H1 (cell line): Measurements from ENCODE around the gene RNF146. TPM values are rescaled to one million over a fixed set of nuclear protein-coding genes. Genes with fewer than 3 reads are reported as not detected.

Experiments
- CTCF ChIA-PET: fragments of 300-600 bp; sonication (Branson Sonifier 250); formaldehyde crosslinking; loops from one replicate; lab custom pipeline; 2021; ENCODE audit not compliant: partially characterized antibody; lab: Charles Lee
- POLR2A ChIA-PET: fragments of 300-600 bp; sonication (Branson Sonifier 250); formaldehyde crosslinking; loops from one replicate; lab custom pipeline; 2021; ENCODE audit warnings: inconsistent platforms; ENCODE audit not compliant: partially characterized antibody; lab: Charles Lee
- DNase-seq, 2 experiments: peaks; one replicate each; pipeline versions ENCODE4 v3.0.0 to v3.0.0-alpha.2; 2010 to 2022; ENCODE audit warnings: low spot score in 2 of 2, low read depth in 1 of 2, mixed read lengths in 1 of 2
- FAIRE-seq: peaks from 2 replicates; lab custom pipeline; 2011; peaks lifted over from hg19 to GRCh38; lab: Jason Lieb, UNC
- H2AFZ ChIP-seq: 2 replicates; pipeline ENCODE4 v1.8.1; 2012; ENCODE audit warnings: low read length, inconsistent platforms
- H2AK5ac ChIP-seq: 2 replicates; pipeline ENCODE4 v1.6.1; 2013; ENCODE audit warnings: low read depth, low read length
- H2BK120ac ChIP-seq: replicated peaks from 2 replicates; pipeline ENCODE3; 2013; ENCODE audit warnings: low read depth, low read length, inconsistent platforms
- H2BK12ac ChIP-seq: 2 replicates; pipeline ENCODE4 v1.6.1; 2013; ENCODE audit warnings: low read depth, low read length
- H2BK15ac ChIP-seq: 2 replicates; pipeline ENCODE4 v1.6.1; 2013; ENCODE audit warnings: low read length
- H2BK20ac ChIP-seq: 2 replicates; pipeline ENCODE4 v1.6.1; 2013; ENCODE audit warnings: low read length
- H2BK5ac ChIP-seq: 2 replicates; pipeline ENCODE4 v1.6.1; 2013; ENCODE audit warnings: low read depth, low read length
- H3K14ac ChIP-seq: 2 replicates; pipeline ENCODE4 v1.6.1; 2013; ENCODE audit warnings: inconsistent platforms; ENCODE audit not compliant: insufficient read length
- H3K18ac ChIP-seq: 2 replicates; pipeline ENCODE4 v1.6.1; 2013; ENCODE audit warnings: low read length; ENCODE audit errors: extremely low read depth
- H3K23ac ChIP-seq: 2 replicates; pipeline ENCODE4 v1.6.1; 2013; ENCODE audit warnings: inconsistent platforms; ENCODE audit not compliant: insufficient read length
- H3K23me2 ChIP-seq: 2 replicates; pipeline ENCODE4 v1.6.1; 2013; ENCODE audit warnings: low read depth, low read length
- H3K27ac ChIP-seq: 2 replicates; pipeline ENCODE4 v1.6.1; 2011; ENCODE audit warnings: low read depth, low read length, inconsistent platforms
- H3K27me3 ChIP-seq, 4 experiments: replicated peaks in 1 of 4; 1 replicate in 1 of 4; 2 replicates in 3 of 4; pipeline versions ENCODE4 v1.6.1 to v1.8.1; 2011 to 2013; ENCODE audit warnings: low read length in 3 of 4, mild to moderate bottlenecking in 3 of 4, inconsistent platforms in 2 of 4, mixed read lengths in 2 of 4, moderate library complexity in 1 of 4; ENCODE audit not compliant: control insufficient read depth in 3 of 4, insufficient read depth in 3 of 4; ENCODE audit errors: extremely low read depth in 1 of 4
- H3K36me3 ChIP-seq, 4 experiments: 2 replicates each; pipeline versions ENCODE4 v1.6.1 to v1.8.1; 2011 to 2013; ENCODE audit warnings: mild to moderate bottlenecking in 4 of 4, low read length in 3 of 4, moderate library complexity in 2 of 4, control low read depth in 1 of 4, inconsistent platforms in 1 of 4; ENCODE audit not compliant: insufficient read depth in 4 of 4, control insufficient read depth in 2 of 4
- H3K4ac ChIP-seq: replicated peaks from 2 replicates; pipeline ENCODE3; 2013; ENCODE audit warnings: low read length, low read depth, mixed read lengths, inconsistent platforms; ENCODE audit not compliant: insufficient read length
- H3K4me1 ChIP-seq, 4 experiments: replicated peaks in 1 of 4; 1 replicate in 1 of 4; 2 replicates in 3 of 4; pipeline versions ENCODE4 v1.6.1 to v1.8.1; 2011 to 2013; ENCODE audit warnings: low read length in 3 of 4, inconsistent platforms in 2 of 4, mixed read lengths in 1 of 4; ENCODE audit not compliant: insufficient read depth in 4 of 4, control insufficient read depth in 3 of 4
- H3K4me2 ChIP-seq, 2 experiments: 2 replicates each; pipeline versions ENCODE4 v1.6.1 to v1.8.1; 2011 to 2013; ENCODE audit warnings: low read depth in 2 of 2, low read length in 2 of 2, control low read depth in 1 of 2, inconsistent platforms in 1 of 2, mild to moderate bottlenecking in 1 of 2; ENCODE audit not compliant: insufficient read depth in 1 of 2
- H3K4me3 ChIP-seq, 4 experiments: fragments of 200-600, 300-600 bp in 1 of 4; sonication (generic), shearing (Covaris generic), sonication (Bioruptor Twin) in 1 of 4; 2 replicates each; pipeline versions ENCODE4 v1.5.1 to v1.8.1; 2011 to 2016; ENCODE audit warnings: low read length in 4 of 4, low read depth in 3 of 4, control low read depth in 2 of 4, inconsistent platforms in 2 of 4, mild to moderate bottlenecking in 2 of 4, mixed read lengths in 1 of 4, moderate library complexity in 1 of 4; ENCODE audit not compliant: insufficient read depth in 2 of 4; ENCODE audit errors: extremely low read depth in 1 of 4
- H3K56ac ChIP-seq: replicated peaks from 2 replicates; pipeline ENCODE3; 2013; ENCODE audit warnings: low read depth, mild to moderate bottlenecking, mixed read lengths, low read length, inconsistent platforms; ENCODE audit not compliant: insufficient read length
- H3K79me1 ChIP-seq: 2 replicates; pipeline ENCODE4 v1.6.1; 2013; ENCODE audit warnings: low read depth, low read length, control low read depth
- H3K79me2 ChIP-seq, 2 experiments: 2 replicates each; pipeline versions ENCODE4 v1.6.1 to v1.8.1; 2012 to 2013; ENCODE audit warnings: low read length in 2 of 2, mild to moderate bottlenecking in 2 of 2, inconsistent platforms in 1 of 2; ENCODE audit not compliant: insufficient read depth in 2 of 2, control insufficient read depth in 1 of 2
- H3K9ac ChIP-seq, 4 experiments: replicated peaks in 1 of 4; 1 replicate in 1 of 4; 2 replicates in 3 of 4; pipeline versions ENCODE4 v1.6.1 to v1.8.1; 2011 to 2013; ENCODE audit warnings: low read depth in 3 of 4, low read length in 3 of 4, control low read depth in 2 of 4, mild to moderate bottlenecking in 2 of 4, moderate library complexity in 2 of 4, inconsistent platforms in 1 of 4; ENCODE audit errors: extremely low read depth in 1 of 4
- H3K9me3 ChIP-seq, 2 experiments: 2 replicates each; pipeline versions ENCODE4 v1.6.1 to v1.8.1; 2012 to 2013; ENCODE audit warnings: mild to moderate bottlenecking in 2 of 2, moderate library complexity in 2 of 2, control low read depth in 1 of 2, inconsistent platforms in 1 of 2, low read depth in 1 of 2, low read length in 1 of 2, mixed read lengths in 1 of 2; ENCODE audit not compliant: insufficient read depth in 2 of 2
- H4K20me1 ChIP-seq, 2 experiments: replicated peaks in 1 of 2; 2 replicates each; pipeline versions ENCODE3 to v1.8.1; 2011 to 2013; ENCODE audit warnings: inconsistent platforms in 2 of 2, low read length in 2 of 2, mild to moderate bottlenecking in 1 of 2; ENCODE audit not compliant: insufficient read depth in 2 of 2, control insufficient read depth in 1 of 2
- H4K5ac ChIP-seq: 2 replicates; pipeline ENCODE4 v1.6.1; 2013; ENCODE audit warnings: low read length, low read depth, mixed read lengths, inconsistent platforms; ENCODE audit not compliant: insufficient read length
- H4K8ac ChIP-seq: 2 replicates; pipeline ENCODE4 v1.8.0; 2013; ENCODE audit warnings: mild to moderate bottlenecking, moderate library complexity, low read length, inconsistent platforms; ENCODE audit not compliant: insufficient read depth; ENCODE audit errors: extremely low read depth
- H4K91ac ChIP-seq: replicated peaks from 2 replicates; pipeline ENCODE3; 2013; ENCODE audit warnings: low read length, mixed read lengths, inconsistent platforms; ENCODE audit not compliant: insufficient read length
- CTCF ChIP-seq, 3 experiments: IDR thresholded peaks; 1 replicate in 2 of 3; 2 replicates in 1 of 3; pipeline versions ENCODE4 v1.5.1 to v1.6.1; 2011; ENCODE audit warnings: low read length in 3 of 3, mild to moderate bottlenecking in 3 of 3, inconsistent platforms in 2 of 3, low read depth in 1 of 3, moderate library complexity in 1 of 3; ENCODE audit not compliant: insufficient read depth in 1 of 3; ENCODE audit errors: control extremely low read depth in 1 of 3
- polyA plus RNA-seq, 7 experiments: library from polyadenylated mRNA; depleted of rRNA in 3 of 7; stranded (reverse) in 5 of 7; unstranded in 2 of 7; fragments of >200 nt in 5 of 7; fragments of 200-250 nt in 2 of 7; gene quantifications; 1 replicate in 5 of 7; 2 replicates in 1 of 7; 4 replicates in 1 of 7; pipeline versions ENCODE4 v1.2.1 to v1.2.3, GENCODE V29; 2011 to 2013; ENCODE audit warnings: missing spikeins in 2 of 7, mixed read lengths in 2 of 7
- total RNA-seq: library from RNA; stranded (reverse); fragmentation: NEBNext Ultra II Directional; extraction: Animal tissue kit (Norgen Biotek cat#: 25700); gene quantifications from 2 replicates; pipeline ENCODE4 v1.2.1, GENCODE V29; 2021

Gene RNF146
- total and polyA plus RNA-seq, 2 of the 8 experiments (the other 6 are each of a cell fraction or from before 2014, with no cell fraction given), result 16.1 to 30.8 TPM

DNA sequence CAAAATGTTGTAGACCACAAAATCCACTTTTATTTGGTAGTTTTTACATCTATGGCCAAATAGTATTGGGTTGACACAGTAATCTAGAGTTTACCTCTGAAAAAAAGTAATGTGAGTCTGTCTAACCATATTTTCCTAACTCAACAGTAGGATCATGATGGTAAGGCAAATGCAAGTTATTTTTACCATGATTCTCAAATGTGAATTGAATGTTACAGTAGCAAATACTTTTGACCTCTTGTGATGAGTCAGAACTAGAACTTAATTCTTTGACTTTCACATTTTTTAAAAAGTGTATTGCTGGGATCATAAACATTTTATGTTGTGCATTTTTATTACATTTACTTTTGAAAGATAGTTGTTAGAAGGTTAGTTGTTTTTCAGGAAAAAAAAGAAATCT is 22.0 kb downstream of the RNF146 start:
- no peak overlapping the region for H4K91ac ChIP-seq
- no peaks in the 10 kb centered on the region for H3K79me2 ChIP-seq
- no peak overlapping the region for H2AK5ac ChIP-seq
- no peaks in the 10 kb centered on the region for H3K27me3 ChIP-seq
- H3K79me1 ChIP-seq, result no peaks in the 10 kb centered on the region
- H3K14ac ChIP-seq, result no peak overlapping the region
- H2AFZ ChIP-seq, result no peak overlapping the region
- H4K20me1 ChIP-seq, result no peaks in the 10 kb centered on the region
- no peak overlapping the region for H2BK15ac ChIP-seq
- no peak overlapping the region for H4K5ac ChIP-seq
- H3K9me3 ChIP-seq, result no peaks in the 10 kb centered on the region
- H2BK5ac ChIP-seq, result no peak overlapping the region
- POLR2A ChIA-PET, result no interaction called here
- H3K23me2 ChIP-seq, result no peaks in the 10 kb centered on the region
- FAIRE-seq (no peak), DNase-seq (no peak)
- H3K4me2 ChIP-seq, result no peak overlapping the region
- no peak overlapping the region for H3K18ac ChIP-seq
- H3K9ac ChIP-seq, result no peak overlapping the region
- no peak overlapping the region for H2BK20ac ChIP-seq
- no peak overlapping the region for H3K4ac ChIP-seq
- no peak overlapping the region for H2BK120ac ChIP-seq
- CTCF ChIA-PET, result interaction anchor here (1.9 to 3.7 kb wide), 2 partner anchors 14 to 132 kb away, joined by 4 to 15 read pairs; no protein-coding TSS in a partner anchor
- H3K27ac ChIP-seq, result no peak overlapping the region
- H4K8ac ChIP-seq, result no peak overlapping the region
- no peak overlapping the region for H2BK12ac ChIP-seq
- peaks cover 0 to 5% (median 0%) of the 10 kb centered on the region in 4 experiments; a peak in 3 of 7 replicates for H3K4me1 ChIP-seq
- no peak overlapping the region for H3K56ac ChIP-seq
- H3K4me3 ChIP-seq, result no peak overlapping the region
- peaks cover 9 to 35% (median 18%) of the 10 kb centered on the region in 4 experiments for H3K36me3 ChIP-seq
- TF ChIP-seq CTCF (IDR thresholded peaks at IDR 0.05; ENCODE audit: control extremely low read depth in 1 of 3, insufficient read depth in 1 of 3, low read depth in 1 of 3, low read length in 3 of 3), result no peak
- no peak overlapping the region for H3K23ac ChIP-seq
